Body of pancreas (tissue), 4 donors: Measurements from ENCODE around the gene ANAPC2. TPM values are rescaled to one million over a fixed set of nuclear protein-coding genes. Genes with fewer than 3 reads are reported as not detected.

ENCODE experiments used
- ATAC-seq: fragments of 150-250 bp; one replicate; pipeline ENCODE4 v1.9.1; 2016
- DNase-seq, 4 donors: peaks; one replicate each; pipeline ENCODE4 v3.0.0-alpha.2; 2019
- H3K27ac ChIP-seq, 4 donors: fragments of 200-600 bp; sonication (generic); 1 replicate in 3 of 4; 2 replicates in 1 of 4; pipeline versions ENCODE4 v1.5.1 to v1.6.1; 2016 to 2019; ENCODE audit warnings: mild to moderate bottlenecking in 1 of 4, mixed read lengths in 1 of 4, moderate library complexity in 1 of 4
- H3K27me3 ChIP-seq, 2 donors: fragments of 200-600 bp; sonication (generic); one replicate each; pipeline ENCODE4 v1.6.0; 2016; ENCODE audit warnings: mild to moderate bottlenecking in 1 of 2
- H3K36me3 ChIP-seq, 2 donors: fragments of 200-600 bp; sonication (generic); replicated peaks in 1 of 2; 2 replicates each; pipeline ENCODE4 v1.5.1; 2016; ENCODE audit warnings: low read depth in 2 of 2; ENCODE audit not compliant: insufficient read depth in 1 of 2
- H3K4me1 ChIP-seq: fragments of 200-600 bp; sonication (generic); one replicate; pipeline ENCODE4 v1.6.0; 2016
- H3K4me3 ChIP-seq, 2 donors: fragments of 200-600 bp; sonication (generic); 1 replicate in 1 of 2; 2 replicates in 1 of 2; pipeline ENCODE4 v1.5.1; 2016 to 2019
- H3K9me3 ChIP-seq, 3 donors: fragments of 200-600 bp; sonication (generic); 1 replicate in 2 of 3; 2 replicates in 1 of 3; pipeline ENCODE4 v1.5.1; 2016
- CTCF ChIP-seq, 7 experiments: fragments of 450-650 bp in 4 of 7; fragments of 200-600 bp in 3 of 7; sonication (generic) in 3 of 7; IDR thresholded peaks; one replicate each; pipeline ENCODE4 v1.5.1; 2016 to 2019; ENCODE audit warnings: antibody characterized with exemption in 7 of 7
- POLR2A ChIP-seq, 3 donors: fragments of 450-650 bp; IDR thresholded peaks; one replicate each; pipeline ENCODE4 v1.6.1; 2016; ENCODE audit warnings: antibody characterized with exemption in 3 of 3, mild to moderate bottlenecking in 2 of 3
- WGBS, 2 donors: methylation state at CpG; one replicate each; pipeline ENCODE4 v1.1.5; 2017; 5-methylcytosine and 5-hydroxymethylcytosine counted together
- intact Hi-C: fragments of 100-400 bp; cut with DNase I; formaldehyde crosslinking; loops from one replicate; pipeline ENCODE4 v1.15.1; 2023
- total RNA-seq, 2 donors: library from RNA; depleted of rRNA; stranded (reverse); fragments of >200 nt; gene quantifications; one replicate each; pipeline ENCODE4 v1.1.0, GENCODE V29; 2016

Gene ANAPC2
- total RNA-seq, 2 donors from 2014 or later: 24.1 to 51.7 TPM

- DNase-seq (no peak), ATAC-seq (no peak)
- intact Hi-C loops: no loop called here
- Histone ChIP-seq H3K36me3 (peaks cover 8 to 11% of the 10 kb centered on the region in 2 donors), H3K27ac (peak overlapping the region; percentile 93 to 99 (median 95)), H3K4me3 (peak overlapping the region; percentile 79 to 90), H3K27me3 (no peaks in the 10 kb centered on the region), H3K9me3 (no peaks in the 10 kb centered on the region), H3K4me1 (peaks cover 68% of the 10 kb centered on the region)
- no peak for TF ChIP-seq CTCF (IDR thresholded peaks at IDR 0.05)
- no peak for TF ChIP-seq POLR2A (IDR thresholded peaks at IDR 0.05)
- 1% methylated on average over 25 to 31 of the region's 31 CpGs for WGBS, 2 donors
Measured at GRCh38 chr9:137188086-137188489, 272 bp downstream of the ANAPC2 start.

GRCh38 chr9:137187386-137187785 lies 974 bp downstream of the ANAPC2 start:
- TF ChIP-seq CTCF (IDR thresholded peaks at IDR 0.05): no peak
- no peak for TF ChIP-seq POLR2A (IDR thresholded peaks at IDR 0.05)
- Histone ChIP-seq H3K27me3 (no peaks in the 10 kb centered on the region), H3K36me3 (peaks cover 8 to 17% of the 10 kb centered on the region in 2 donors), H3K9me3 (no peaks in the 10 kb centered on the region), H3K27ac (no peak overlapping the region), H3K4me1 (peaks cover 61% of the 10 kb centered on the region), H3K4me3 (peak overlapping the region; percentile 79 to 90)
- no peak for DNase-seq
- WGBS, 2 donors: 59% methylated on average over 9 to 15 of the region's 15 CpGs
- intact Hi-C loops: no loop called here
- no peak for ATAC-seq

GRCh38 chr9:137186385-137186784 lies 2.0 kb downstream of the ANAPC2 start:
- TF ChIP-seq CTCF (IDR thresholded peaks at IDR 0.05) (no peak), POLR2A (IDR thresholded peaks at IDR 0.05) (no peak)
- 43% methylated on average over 6 of the region's 6 CpGs; no CpG with 5 or more reads in 1 of the 2 donors for WGBS, 2 donors
- DNase-seq: no peak
- Histone ChIP-seq H3K4me1 (peaks cover 51% of the 10 kb centered on the region), H3K4me3 (no peak overlapping the region), H3K27me3 (no peaks in the 10 kb centered on the region), H3K9me3 (no peaks in the 10 kb centered on the region), H3K27ac (no peak overlapping the region), H3K36me3 (peaks cover 8 to 20% of the 10 kb centered on the region in 2 donors)
- ATAC-seq: no peak
- intact Hi-C loops: no loop called here

GRCh38 chr9:137185921-137186320 lies 2.4 kb downstream of the ANAPC2 start:
- H3K4me3 ChIP-seq: no peak overlapping the region
- intact Hi-C loops: no loop called here
- ATAC-seq (no peak), DNase-seq (no peak)
- H3K9me3 ChIP-seq: no peaks in the 10 kb centered on the region
- peaks cover 10 to 23% of the 10 kb centered on the region in 2 donors for H3K36me3 ChIP-seq
- WGBS, 2 donors: 89 to 92% methylated on average over 5 to 19 of the region's 19 CpGs
- H3K4me1 ChIP-seq: peaks cover 46% of the 10 kb centered on the region
- no peak overlapping the region for H3K27ac ChIP-seq
- no peak for TF ChIP-seq POLR2A (IDR thresholded peaks at IDR 0.05)
- H3K27me3 ChIP-seq: no peaks in the 10 kb centered on the region

GRCh38 chr9:137184881-137185660 lies 3.3 kb downstream of the ANAPC2 start:
- ATAC-seq (no peak), DNase-seq (no peak)
- TF ChIP-seq CTCF (IDR thresholded peaks at IDR 0.05) (no peak), POLR2A (IDR thresholded peaks at IDR 0.05) (no peak)
- Histone ChIP-seq H3K27me3 (no peaks in the 10 kb centered on the region), H3K36me3 (peaks cover 18 to 31% of the 10 kb centered on the region in 2 donors), H3K9me3 (no peaks in the 10 kb centered on the region), H3K27ac (no peak overlapping the region), H3K4me3 (no peak overlapping the region), H3K4me1 (peaks cover 38% of the 10 kb centered on the region)
- intact Hi-C loops: loop anchor here (5.0 kb wide), 1 partner anchor 53 kb away; no protein-coding TSS in a partner anchor
- 90 to 92% methylated on average over 27 to 48 of the region's 48 CpGs for WGBS, 2 donors
